H9 (cell line): Measurements from ENCODE around the gene TECPR2. TPM values are rescaled to one million over a fixed set of nuclear protein-coding genes. Genes with fewer than 3 reads are reported as not detected.

Source experiments
- DNase-seq: peaks from one replicate; pipeline ENCODE4 v3.0.0-alpha.2; 2017
- H2AFZ ChIP-seq: one replicate; pipeline ENCODE4 v1.6.1; 2013; ENCODE audit warnings: mild to moderate bottlenecking, low read length, control low read depth, moderate library complexity
- H2AK5ac ChIP-seq: 2 replicates; pipeline ENCODE4 v1.6.1; 2013; ENCODE audit warnings: low read length, control low read depth, mixed read lengths; ENCODE audit not compliant: insufficient read length
- H2BK120ac ChIP-seq: one replicate; pipeline ENCODE4 v1.6.1; 2013; ENCODE audit warnings: low read depth, mild to moderate bottlenecking, low read length, control low read depth, inconsistent platforms; ENCODE audit not compliant: poor library complexity, severe bottlenecking
- H2BK12ac ChIP-seq: 2 replicates; pipeline ENCODE4 v1.6.1; 2013; ENCODE audit warnings: low read length, control low read depth, mixed read lengths, low read depth; ENCODE audit not compliant: insufficient read length
- H2BK15ac ChIP-seq: 2 replicates; pipeline ENCODE4 v1.6.1; 2013; ENCODE audit warnings: low read depth, low read length, control low read depth
- H2BK20ac ChIP-seq: one replicate; pipeline ENCODE4 v1.6.1; 2013; ENCODE audit warnings: low read depth, mild to moderate bottlenecking, low read length, control low read depth, inconsistent platforms; ENCODE audit not compliant: poor library complexity, severe bottlenecking
- H2BK5ac ChIP-seq: 2 replicates; pipeline ENCODE4 v1.6.1; 2013; ENCODE audit warnings: low read length, control low read depth, mixed read lengths; ENCODE audit not compliant: insufficient read length
- H3K14ac ChIP-seq: 2 replicates; pipeline ENCODE4 v1.6.1; 2013; ENCODE audit warnings: low read length, control low read depth; ENCODE audit not compliant: insufficient read depth
- H3K18ac ChIP-seq: 2 replicates; pipeline ENCODE4 v1.6.1; 2013; ENCODE audit warnings: low read depth, mild to moderate bottlenecking, mixed read lengths, low read length, control low read depth; ENCODE audit not compliant: insufficient read length
- H3K23ac ChIP-seq: 2 replicates; pipeline ENCODE4 v1.6.1; 2013; ENCODE audit warnings: low read length, control low read depth, mixed read lengths, low read depth; ENCODE audit not compliant: insufficient read length
- H3K23me2 ChIP-seq: 2 replicates; pipeline ENCODE4 v1.6.1; 2013; ENCODE audit warnings: low read depth, mild to moderate bottlenecking, mixed read lengths, low read length, control low read depth; ENCODE audit not compliant: insufficient read length, poor library complexity, severe bottlenecking
- H3K27ac ChIP-seq: 2 replicates; pipeline ENCODE4 v1.5.1; 2013; ENCODE audit warnings: low read length, control low read depth, mixed read lengths, low read depth; ENCODE audit not compliant: insufficient read length
- H3K27me3 ChIP-seq: 2 replicates; pipeline ENCODE4 v1.6.1; 2013; ENCODE audit warnings: low read length, control low read depth, inconsistent platforms; ENCODE audit not compliant: insufficient read depth
- H3K4ac ChIP-seq: 2 replicates; pipeline ENCODE4 v1.6.1; 2013; ENCODE audit warnings: low read depth, mild to moderate bottlenecking, control low read depth, inconsistent platforms, low read length, moderate library complexity
- H3K4me1 ChIP-seq: 2 replicates; pipeline ENCODE4 v1.6.1; 2013; ENCODE audit warnings: low read length, control low read depth, inconsistent platforms; ENCODE audit not compliant: insufficient read depth
- H3K4me2 ChIP-seq: 2 replicates; pipeline ENCODE4 v1.6.1; 2013; ENCODE audit warnings: low read length, control low read depth, mixed read lengths; ENCODE audit not compliant: insufficient read length, insufficient read depth
- H3K56ac ChIP-seq: 2 replicates; pipeline ENCODE4 v1.6.1; 2013; ENCODE audit warnings: low read depth, mild to moderate bottlenecking, mixed read lengths, low read length, control low read depth; ENCODE audit not compliant: insufficient read length
- H3K79me1 ChIP-seq: 2 replicates; pipeline ENCODE4 v1.6.1; 2013; ENCODE audit warnings: low read depth, mild to moderate bottlenecking, moderate library complexity, low read length, control low read depth, inconsistent platforms; ENCODE audit not compliant: insufficient read depth, poor library complexity, severe bottlenecking
- H3K79me2 ChIP-seq: 2 replicates; pipeline ENCODE4 v1.6.1; 2013; ENCODE audit warnings: low read length, control low read depth, inconsistent platforms; ENCODE audit not compliant: insufficient read depth
- H3K9ac ChIP-seq: 2 replicates; pipeline ENCODE4 v1.6.1; 2013; ENCODE audit warnings: low read length, control low read depth, mixed read lengths; ENCODE audit not compliant: insufficient read length; ENCODE audit errors: extremely low read depth
- H3K9me3 ChIP-seq: one replicate; pipeline ENCODE4 v1.6.1; 2013; ENCODE audit warnings: low read depth, low read length, inconsistent platforms; ENCODE audit not compliant: control insufficient read depth
- H3T11ph ChIP-seq: one replicate; pipeline ENCODE4 v1.6.1; 2013; ENCODE audit warnings: mild to moderate bottlenecking, low read length, control low read depth, inconsistent platforms
- H4K20me1 ChIP-seq: one replicate; pipeline ENCODE4 v1.6.1; 2013; ENCODE audit not compliant: control insufficient read depth, insufficient read length, insufficient read depth
- H4K5ac ChIP-seq: 2 replicates; pipeline ENCODE4 v1.6.1; 2013; ENCODE audit warnings: low read depth, mild to moderate bottlenecking, mixed read lengths, low read length, control low read depth; ENCODE audit not compliant: insufficient read length
- H4K8ac ChIP-seq: replicated peaks from 2 replicates; pipeline ENCODE4 v1.6.1; 2013; ENCODE audit warnings: low read length, control low read depth, mixed read lengths, low read depth; ENCODE audit not compliant: insufficient read length
- H4K91ac ChIP-seq: 2 replicates; pipeline ENCODE4 v1.6.1; 2013; ENCODE audit warnings: low read depth, mild to moderate bottlenecking, moderate library complexity, mixed read lengths, low read length, control low read depth; ENCODE audit not compliant: insufficient read length
- H3K27ac Mint-ChIP-seq, 3 experiments: 2 replicates in 2 of 3; 3 replicates in 1 of 3; pipeline ENCODE4 v1.8.0; 2020 to 2021; ENCODE audit warnings: mixed read lengths in 3 of 3, mild to moderate bottlenecking in 1 of 3, moderate library complexity in 1 of 3
- H3K27me3 Mint-ChIP-seq: 2 replicates; pipeline ENCODE4 v1.8.0; 2021; ENCODE audit warnings: low read depth, mild to moderate bottlenecking, moderate library complexity, mixed read lengths
- H3K36me3 Mint-ChIP-seq, 3 experiments: 2 replicates in 2 of 3; 3 replicates in 1 of 3; pipeline ENCODE4 v1.8.0; 2020 to 2021; ENCODE audit warnings: low read depth in 3 of 3, mixed read lengths in 3 of 3; ENCODE audit not compliant: insufficient read depth in 1 of 3
- H3K4me1 Mint-ChIP-seq, 2 experiments: 2 replicates each; pipeline ENCODE4 v1.8.0; 2020; ENCODE audit warnings: mixed read lengths in 2 of 2
- H3K4me3 Mint-ChIP-seq, 2 experiments: 2 replicates in 1 of 2; 3 replicates in 1 of 2; pipeline ENCODE4 v1.8.0; 2020 to 2021; ENCODE audit warnings: mild to moderate bottlenecking in 2 of 2, mixed read lengths in 2 of 2, moderate library complexity in 1 of 2
- H3K9me3 Mint-ChIP-seq, 2 experiments: 2 replicates in 1 of 2; 3 replicates in 1 of 2; pipeline ENCODE4 v1.8.0; 2020; ENCODE audit warnings: mild to moderate bottlenecking in 2 of 2, mixed read lengths in 2 of 2, moderate library complexity in 1 of 2
- WGBS: extraction: QIAGEN DNeasy Blood & Tissue Kit; methylation state at CpG from one replicate; pipeline ENCODE4 v1.1.7; 2013; ENCODE audit warnings: missing lambda C conversion rate, low lambda C conversion rate, mixed read lengths; ENCODE audit not compliant: insufficient read length; ENCODE audit errors: extremely low coverage; 5-methylcytosine and 5-hydroxymethylcytosine counted together
- total RNA-seq: library from RNA; stranded (reverse); gene quantifications from 2 replicates; pipeline ENCODE4 v1.2.1, GENCODE V29; 2021
- TF ChIP-seq, protein P1 (sequence below): fragments of 200-600 bp; sonication (generic); conservative IDR thresholded peaks from 3 replicates; pipeline ENCODE4 v1.8.0; 2021; ENCODE audit warnings: antibody characterized with exemption, mild to moderate bottlenecking

TECPR2 gene
- total RNA-seq, 1 experiment from 2014 or later, result 15.4 TPM

DNA sequence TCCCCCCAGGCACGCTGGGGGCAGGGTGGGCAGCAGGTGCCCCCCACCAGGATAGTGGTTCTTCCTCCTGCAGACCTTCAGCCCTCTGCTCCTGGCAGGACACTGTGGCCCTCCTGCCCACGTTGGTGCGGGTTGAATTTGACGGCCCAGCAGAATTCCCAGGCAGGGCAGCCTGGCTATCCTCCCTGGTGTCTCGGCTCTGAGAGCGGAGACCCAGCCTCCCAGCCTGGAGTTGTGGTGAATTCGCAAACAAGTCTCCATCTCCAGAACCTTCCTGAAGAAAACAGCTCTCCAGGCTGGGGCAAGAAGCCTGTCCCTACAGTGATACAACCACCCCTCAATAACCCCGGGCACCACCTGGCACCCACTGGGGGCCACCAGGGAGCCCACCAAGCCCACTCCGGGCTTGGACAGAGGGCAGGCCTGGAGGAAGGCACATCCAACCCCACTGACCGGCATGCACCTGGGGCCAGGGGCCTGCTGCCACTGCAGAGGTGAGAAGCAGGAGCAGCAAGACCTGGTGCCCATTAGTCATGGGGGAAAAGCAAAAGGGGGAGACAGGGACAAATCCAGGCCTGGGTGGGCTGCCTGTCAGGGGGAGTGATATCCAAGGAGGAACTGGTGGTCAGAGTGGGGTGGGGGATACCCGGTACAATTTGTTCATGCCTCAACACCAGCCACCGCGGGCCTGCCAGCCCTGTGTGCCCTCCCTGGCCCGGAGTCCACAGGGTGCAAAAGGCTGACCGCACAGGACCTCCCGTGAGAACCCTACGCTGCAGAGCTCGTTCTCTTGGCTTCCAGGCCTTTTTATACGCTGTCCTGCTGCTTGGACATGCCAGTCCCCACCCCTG, 143.3 kb downstream of the TECPR2 start:
- TF ChIP-seq, protein P1, sequence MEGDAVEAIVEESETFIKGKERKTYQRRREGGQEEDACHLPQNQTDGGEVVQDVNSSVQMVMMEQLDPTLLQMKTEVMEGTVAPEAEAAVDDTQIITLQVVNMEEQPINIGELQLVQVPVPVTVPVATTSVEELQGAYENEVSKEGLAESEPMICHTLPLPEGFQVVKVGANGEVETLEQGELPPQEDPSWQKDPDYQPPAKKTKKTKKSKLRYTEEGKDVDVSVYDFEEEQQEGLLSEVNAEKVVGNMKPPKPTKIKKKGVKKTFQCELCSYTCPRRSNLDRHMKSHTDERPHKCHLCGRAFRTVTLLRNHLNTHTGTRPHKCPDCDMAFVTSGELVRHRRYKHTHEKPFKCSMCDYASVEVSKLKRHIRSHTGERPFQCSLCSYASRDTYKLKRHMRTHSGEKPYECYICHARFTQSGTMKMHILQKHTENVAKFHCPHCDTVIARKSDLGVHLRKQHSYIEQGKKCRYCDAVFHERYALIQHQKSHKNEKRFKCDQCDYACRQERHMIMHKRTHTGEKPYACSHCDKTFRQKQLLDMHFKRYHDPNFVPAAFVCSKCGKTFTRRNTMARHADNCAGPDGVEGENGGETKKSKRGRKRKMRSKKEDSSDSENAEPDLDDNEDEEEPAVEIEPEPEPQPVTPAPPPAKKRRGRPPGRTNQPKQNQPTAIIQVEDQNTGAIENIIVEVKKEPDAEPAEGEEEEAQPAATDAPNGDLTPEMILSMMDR, result no peak

More for the DNA sequence above, 143.3 kb downstream of the TECPR2 start:
- no peak overlapping the region for H3K18ac ChIP-seq
- H4K5ac ChIP-seq, result no peak overlapping the region
- H3K79me2 ChIP-seq, result no peaks in the 10 kb centered on the region
- Mint-ChIP-seq H3K36me3 (peaks cover 6 to 15% (median 10%) of the 10 kb centered on the region in 3 experiments; a peak in 5 of 7 replicates), H3K4me3 (no peak overlapping the region; a peak in 1 of 5 replicates), H3K9me3 (no peaks in the 10 kb centered on the region), H3K27ac (no peak overlapping the region), H3K27me3 (no peaks in the 10 kb centered on the region), H3K4me1 (peaks cover 13 to 14% of the 10 kb centered on the region in 2 experiments)
- no peak overlapping the region for H3T11ph ChIP-seq
- H3K27me3 ChIP-seq, result no peaks in the 10 kb centered on the region
- peaks cover 12% of the 10 kb centered on the region for H3K23me2 ChIP-seq
- no peak overlapping the region for H3K23ac ChIP-seq
- H3K14ac ChIP-seq, result no peak overlapping the region
- no peak overlapping the region for H2BK5ac ChIP-seq
- H2BK15ac ChIP-seq, result no peak overlapping the region
- no peaks in the 10 kb centered on the region for H3K9me3 ChIP-seq
- no peak overlapping the region for H3K4me2 ChIP-seq
- H3K9ac ChIP-seq, result no peak overlapping the region
- DNase-seq, result no peak
- no peak overlapping the region for H2BK12ac ChIP-seq
- no peak overlapping the region for H2AFZ ChIP-seq
- H3K79me1 ChIP-seq, result no peaks in the 10 kb centered on the region
- H2BK120ac ChIP-seq, result no peak overlapping the region
- no peak overlapping the region for H2BK20ac ChIP-seq
- no peak overlapping the region for H3K27ac ChIP-seq
- no peak overlapping the region for H2AK5ac ChIP-seq
- H4K8ac ChIP-seq, result no peak overlapping the region
- H4K20me1 ChIP-seq, result peaks cover 2% of the 10 kb centered on the region
- WGBS, result no CpG with 5 or more reads among the region's 19 CpGs
- no peak overlapping the region for H4K91ac ChIP-seq
- H3K4me1 ChIP-seq, result no peaks in the 10 kb centered on the region; the same call in 1 of the 2 replicates
- H3K4ac ChIP-seq, result no peak overlapping the region
- H3K56ac ChIP-seq, result no peak overlapping the region
